DND-41 (cell line): ENCODE results near the gene KIF20B.

Experiments
- CTCF ChIP-seq: IDR thresholded peaks from 2 replicates; pipeline ENCODE4 v1.5.1; 2012; ENCODE audit warnings: borderline replicate concordance, low read length, moderate library complexity, mild to moderate bottlenecking; ENCODE audit not compliant: poor library complexity, severe bottlenecking; ENCODE audit errors: extremely low read depth
- EZH2 ChIP-seq: IDR thresholded peaks from 3 replicates; pipeline ENCODE4 v1.6.1; 2012; ENCODE audit warnings: borderline replicate concordance, low read depth, mild to moderate bottlenecking, moderate library complexity, low read length, inconsistent platforms; ENCODE audit not compliant: severe bottlenecking

GRCh38 chr10:89701242-89702120 lies at the start of gene KIF20B:
- peak; percentile 59 for TF ChIP-seq CTCF
- TF ChIP-seq EZH2 = no peak
